ENCODE data around the gene CDIP1.
A peak's percentile ranks its signal among the peaks of the same experiment; 100 is the strongest.

CDIP1 gene

GRCh38 chr16:4463522-4464163, 74.9 kb downstream of the CDIP1 start:
- DNase-seq (ENCODE audit: low spot score) = no peak

GRCh38 chr16:4461250-4462085, 77.1 kb downstream of the CDIP1 start:
- TF ChIP-seq CTCF (IDR thresholded peaks at IDR 0.05; ENCODE audit: borderline replicate concordance, control extremely low read depth, extremely low read depth, insufficient read depth, missing control alignments) = no peak

More at GRCh38 chr16:4463522-4464163, 74.9 kb downstream of the CDIP1 start:
- no peak for TF ChIP-seq CTCF (IDR thresholded peaks at IDR 0.05; ENCODE audit: borderline replicate concordance, control extremely low read depth, extremely low read depth, insufficient read depth, missing control alignments)
- in situ Hi-C loops (cut with MboI; ENCODE audit: low sequenced_read_pairs, unreplicated experiment) = no loop called here

GRCh38 chr16:4460936-4461249, 77.7 kb downstream of the CDIP1 start:
- peak; percentile 22 for DNase-seq (ENCODE audit: low spot score)
- in situ Hi-C loops (cut with MboI; ENCODE audit: low sequenced_read_pairs, unreplicated experiment) = no loop called here
- no peak for TF ChIP-seq CTCF (IDR thresholded peaks at IDR 0.05; ENCODE audit: borderline replicate concordance, control extremely low read depth, extremely low read depth, insufficient read depth, missing control alignments)

More at GRCh38 chr16:4461250-4462085, 77.1 kb downstream of the CDIP1 start:
- in situ Hi-C loops (cut with MboI; ENCODE audit: low sequenced_read_pairs, unreplicated experiment) = no loop called here
- no peak for DNase-seq (ENCODE audit: low spot score)
